PC-3 (cell line): ENCODE measurements around the gene PPP1R3E. TPM values are rescaled to one million over a fixed set of nuclear protein-coding genes. Genes with fewer than 3 reads are reported as not detected.

Experiments used
- ATAC-seq: fragments of 200-7000 bp; cut with Tn5 transposase; 2 replicates; pipeline ENCODE4 v1.9.1; 2020; ENCODE audit warnings: mild to moderate bottlenecking, moderate library complexity
- BruUV-seq: library from RNA; stranded (reverse); fragments of 400-500 nt; replicated peaks from 2 replicates; lab custom pipeline; 2021; lab: Mats Ljungman, UMichigan
- CTCF ChIA-PET: fragments of 300-600 bp; sonication (Branson Sonifier 250); formaldehyde crosslinking; loops from one replicate; lab custom pipeline; 2022; ENCODE audit warnings: antibody characterized with exemption; lab: Charles Lee
- POLR2A ChIA-PET: fragments of 300-600 bp; sonication (Branson Sonifier 250); formaldehyde crosslinking; loops from one replicate; lab custom pipeline; 2022; ENCODE audit warnings: antibody characterized with exemption; ENCODE audit not compliant: unreplicated experiment; lab: Charles Lee
- DNase-seq: peaks from one replicate; pipeline ENCODE4 v3.0.0-alpha.2; 2015
- H2AFZ ChIP-seq: fragments of 300-600 bp; sonication (generic); 2 replicates; pipeline ENCODE4 v1.6.0; 2016; ENCODE audit warnings: antibody characterized with exemption, low read length
- H3F3A ChIP-seq: fragments of 300-600 bp; sonication (generic); one replicate; pipeline ENCODE4 v1.6.0; 2017; ENCODE audit warnings: antibody characterized with exemption, low read length, control low read depth, mild to moderate bottlenecking; ENCODE audit not compliant: unreplicated experiment
- H3K27ac ChIP-seq: fragments of 300-600 bp; sonication (generic); 2 replicates; pipeline ENCODE4 v1.5.1; 2016; ENCODE audit warnings: mild to moderate bottlenecking, low read length
- H3K27me3 ChIP-seq: fragments of 300-600 bp; sonication (generic); 2 replicates; pipeline ENCODE4 v1.6.1; 2016; ENCODE audit warnings: low read length, mixed read lengths
- H3K36me3 ChIP-seq: fragments of 300-600 bp; sonication (generic); 2 replicates; pipeline ENCODE4 v1.6.1; 2016; ENCODE audit warnings: low read depth, mixed run types, low read length, mixed read lengths
- H3K4me1 ChIP-seq: fragments of 300-600 bp; sonication (generic); 2 replicates; pipeline ENCODE4 v1.5.1; 2016; ENCODE audit warnings: low read length; ENCODE audit not compliant: insufficient read depth
- H3K4me2 ChIP-seq: fragments of 300-600 bp; sonication (generic); 2 replicates; pipeline ENCODE4 v1.6.0; 2016; ENCODE audit warnings: low read length
- H3K4me3 ChIP-seq: fragments of 300-600 bp; sonication (generic); 2 replicates; pipeline ENCODE4 v1.5.1; 2016; ENCODE audit warnings: mild to moderate bottlenecking, low read length, mixed read lengths
- H3K79me2 ChIP-seq: fragments of 300-600 bp; sonication (generic); 2 replicates; pipeline ENCODE4 v1.6.1; 2017; ENCODE audit warnings: low read length, mixed read lengths
- H3K9ac ChIP-seq: fragments of 300-600 bp; sonication (generic); 2 replicates; pipeline ENCODE4 v1.6.0; 2016; ENCODE audit warnings: mild to moderate bottlenecking, low read length
- H3K9me2 ChIP-seq: fragments of 300-600 bp; sonication (generic); replicated peaks from 2 replicates; pipeline ENCODE4 v1.6.1; 2016; ENCODE audit warnings: mixed run types, low read length, mixed read lengths
- H3K9me3 ChIP-seq: fragments of 300-600 bp; sonication (generic); 2 replicates; pipeline ENCODE4 v1.6.1; 2016; ENCODE audit warnings: low read length, mixed read lengths
- H4K20me1 ChIP-seq: fragments of 300-600 bp; sonication (generic); 2 replicates; pipeline ENCODE4 v1.6.1; 2016; ENCODE audit warnings: low read length, mixed read lengths
- EZH2 ChIP-seq: fragments of 300-600 bp; sonication (generic); IDR thresholded peaks from one replicate; pipeline ENCODE4 v1.6.1; 2017; ENCODE audit warnings: antibody characterized with exemption, mild to moderate bottlenecking, low read length; ENCODE audit not compliant: unreplicated experiment
- EZH2phosphoT487 ChIP-seq: fragments of 300-600 bp; sonication (generic); IDR thresholded peaks from 2 replicates; pipeline ENCODE4 v1.6.1; 2018; ENCODE audit warnings: mild to moderate bottlenecking, antibody characterized with exemption, low read length, borderline replicate concordance
- intact Hi-C: fragments of 100-400 bp; cut with micrococcal nuclease; formaldehyde crosslinking; loops from 2 replicates; pipeline ENCODE4 v1.9.0; 2023
- total RNA-seq: library from RNA; depleted of rRNA; stranded (reverse); fragments of >200 nt; gene quantifications from 2 replicates; pipeline ENCODE4 v1.2.3, GENCODE V29; 2014
- TF ChIP-seq, protein P1 (sequence below): fragments of 300-600 bp; sonication (generic); conservative IDR thresholded peaks from 2 replicates; pipeline ENCODE4 v1.5.1; 2017; ENCODE audit warnings: antibody characterized with exemption, low read depth, mild to moderate bottlenecking, low read length

The PPP1R3E gene
- total RNA-seq, 1 experiment from 2014 or later: 3.2 TPM

DNA sequence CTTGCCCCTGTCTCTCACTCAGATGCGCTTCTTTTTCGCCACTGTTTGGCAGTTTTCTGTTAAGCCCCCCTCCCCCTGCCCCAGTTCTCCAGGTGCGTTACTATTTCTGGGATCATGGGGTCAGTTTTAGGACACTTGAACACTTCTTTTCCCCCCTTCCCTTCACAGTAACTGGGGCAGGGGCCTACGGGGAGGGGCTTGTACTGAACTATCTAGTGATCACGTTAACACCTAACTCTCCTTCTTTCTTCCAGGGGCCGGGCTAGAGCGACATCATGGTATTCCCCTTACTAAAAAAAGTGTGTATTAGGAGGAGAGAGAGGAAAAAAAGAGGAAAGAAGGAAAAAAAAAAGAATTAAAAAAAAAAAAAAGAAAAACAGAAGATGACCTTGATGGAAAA lies 22.3 kb upstream of the PPP1R3E start:
- Histone ChIP-seq H3K4me1 (peaks cover 17% of the 10 kb centered on the region), H3K79me2 (peaks cover 26% of the 10 kb centered on the region), H3K9me3 (no peaks in the 10 kb centered on the region), H2AFZ (no peak overlapping the region), H3K27me3 (no peaks in the 10 kb centered on the region), H3K36me3 (peaks cover 29% of the 10 kb centered on the region), H3K27ac (no peak overlapping the region), H3K4me3 (no peak overlapping the region), H3K9me2 (no peaks in the 10 kb centered on the region), H3K9ac (no peak overlapping the region), H3K4me2 (no peak overlapping the region), H3F3A (peaks cover 3% of the 10 kb centered on the region), H4K20me1 (peaks cover 11% of the 10 kb centered on the region; the same call in 1 of the 2 replicates)
- DNase-seq (no peak), ATAC-seq (no peak)
- POLR2A ChIA-PET: no interaction called here
- CTCF ChIA-PET: no interaction called here
- TF ChIP-seq EZH2 (no peak), EZH2phosphoT487 (no peak)
- TF ChIP-seq, protein P1, sequence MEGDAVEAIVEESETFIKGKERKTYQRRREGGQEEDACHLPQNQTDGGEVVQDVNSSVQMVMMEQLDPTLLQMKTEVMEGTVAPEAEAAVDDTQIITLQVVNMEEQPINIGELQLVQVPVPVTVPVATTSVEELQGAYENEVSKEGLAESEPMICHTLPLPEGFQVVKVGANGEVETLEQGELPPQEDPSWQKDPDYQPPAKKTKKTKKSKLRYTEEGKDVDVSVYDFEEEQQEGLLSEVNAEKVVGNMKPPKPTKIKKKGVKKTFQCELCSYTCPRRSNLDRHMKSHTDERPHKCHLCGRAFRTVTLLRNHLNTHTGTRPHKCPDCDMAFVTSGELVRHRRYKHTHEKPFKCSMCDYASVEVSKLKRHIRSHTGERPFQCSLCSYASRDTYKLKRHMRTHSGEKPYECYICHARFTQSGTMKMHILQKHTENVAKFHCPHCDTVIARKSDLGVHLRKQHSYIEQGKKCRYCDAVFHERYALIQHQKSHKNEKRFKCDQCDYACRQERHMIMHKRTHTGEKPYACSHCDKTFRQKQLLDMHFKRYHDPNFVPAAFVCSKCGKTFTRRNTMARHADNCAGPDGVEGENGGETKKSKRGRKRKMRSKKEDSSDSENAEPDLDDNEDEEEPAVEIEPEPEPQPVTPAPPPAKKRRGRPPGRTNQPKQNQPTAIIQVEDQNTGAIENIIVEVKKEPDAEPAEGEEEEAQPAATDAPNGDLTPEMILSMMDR: no peak
- intact Hi-C loops: loop anchor here (5.0 kb wide), 1 partner anchor 132 kb away; no protein-coding TSS in a partner anchor
- BruUV-seq: no TSS peak

DNA sequence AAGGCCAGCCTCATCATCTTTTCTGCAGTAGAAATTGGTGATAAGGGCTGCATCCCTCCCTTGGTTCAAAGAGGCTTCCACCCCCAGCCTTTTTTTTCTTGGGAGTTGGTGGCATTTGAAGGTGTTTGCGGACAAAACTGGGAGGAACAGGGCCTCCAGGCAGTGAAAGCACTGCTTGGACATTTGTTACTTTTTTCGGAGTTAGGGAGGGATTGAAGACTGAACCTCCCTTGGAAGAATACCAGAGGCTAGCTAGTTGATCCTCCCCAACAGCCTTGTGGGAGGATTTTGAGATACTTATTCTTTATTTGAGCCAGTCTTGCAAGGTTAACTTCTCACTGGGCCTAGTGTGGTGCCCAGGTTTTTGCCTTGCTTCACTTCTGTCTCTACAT lies 21.8 kb upstream of the PPP1R3E start:
- Histone ChIP-seq H3K9ac (no peak overlapping the region), H3K36me3 (peaks cover 33% of the 10 kb centered on the region), H3K4me1 (peaks cover 17% of the 10 kb centered on the region), H3K9me2 (no peaks in the 10 kb centered on the region), H3F3A (peaks cover 3% of the 10 kb centered on the region), H3K4me3 (no peak overlapping the region), H4K20me1 (peaks cover 11% of the 10 kb centered on the region; the same call in 1 of the 2 replicates), H3K79me2 (peaks cover 26% of the 10 kb centered on the region), H3K27ac (no peak overlapping the region), H3K27me3 (no peaks in the 10 kb centered on the region), H3K9me3 (no peaks in the 10 kb centered on the region), H2AFZ (no peak overlapping the region), H3K4me2 (no peak overlapping the region)
- no peak for DNase-seq
- no TSS peak for BruUV-seq
- TF ChIP-seq EZH2phosphoT487 (no peak), EZH2 (no peak)
- TF ChIP-seq, protein P1: no peak
- CTCF ChIA-PET: interaction anchor here (0.5 kb wide), 1 partner anchor 36 kb away, joined by 5 read pairs; no protein-coding TSS in a partner anchor
- intact Hi-C loops: no loop called here
- POLR2A ChIA-PET: no interaction called here
- no peak for ATAC-seq

DNA sequence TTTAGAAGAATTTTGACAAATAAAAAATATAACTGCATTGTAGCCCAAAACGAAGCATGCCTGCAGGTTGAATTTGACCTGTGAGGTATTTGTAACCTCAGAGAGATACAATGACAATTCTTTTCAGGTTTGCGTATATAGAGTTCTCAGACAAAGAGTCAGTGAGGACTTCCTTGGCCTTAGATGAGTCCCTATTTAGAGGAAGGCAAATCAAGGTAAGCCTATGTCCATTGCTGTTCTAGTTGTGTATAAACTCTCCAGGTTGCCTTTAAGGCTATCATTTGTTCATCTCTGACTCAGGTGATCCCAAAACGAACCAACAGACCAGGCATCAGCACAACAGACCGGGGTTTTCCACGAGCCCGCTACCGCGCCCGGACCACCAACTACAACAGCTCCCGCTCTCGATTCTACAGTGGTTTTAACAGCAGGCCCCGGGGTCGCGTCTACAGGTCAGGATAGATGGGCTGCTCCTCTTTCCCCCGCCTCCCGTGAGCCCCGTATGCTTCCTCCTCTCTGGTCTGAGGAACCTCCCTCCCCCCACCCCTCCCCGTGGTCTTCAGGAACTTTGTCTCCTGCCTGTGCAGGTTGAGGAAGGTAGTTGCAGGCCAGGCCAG lies 21.3 kb upstream of the PPP1R3E start:
- no peak for DNase-seq
- TF ChIP-seq, protein P1: no peak
- TF ChIP-seq EZH2 (no peak), EZH2phosphoT487 (no peak)
- Histone ChIP-seq H4K20me1 (peaks cover 11% of the 10 kb centered on the region; the same call in 1 of the 2 replicates), H3K9me3 (no peaks in the 10 kb centered on the region), H3K4me1 (peaks cover 17% of the 10 kb centered on the region), H3K36me3 (peaks cover 33% of the 10 kb centered on the region), H3K9ac (no peak overlapping the region), H3K9me2 (no peaks in the 10 kb centered on the region), H3K79me2 (peaks cover 26% of the 10 kb centered on the region), H3K4me3 (no peak overlapping the region), H2AFZ (no peak overlapping the region), H3F3A (peaks cover 3% of the 10 kb centered on the region), H3K4me2 (peak overlapping the region; percentile 94; the same call in 1 of the 2 replicates), H3K27me3 (no peaks in the 10 kb centered on the region), H3K27ac (no peak overlapping the region)
- ChIA-PET CTCF (interaction anchor here (0.5 kb wide), 1 partner anchor 36 kb away, joined by 5 read pairs; no protein-coding TSS in a partner anchor), POLR2A (interaction anchor here (0.7 kb wide), 1 partner anchor 1892 kb away, joined by 3 read pairs; no protein-coding TSS in a partner anchor)
- no TSS peak for BruUV-seq
- no peak for ATAC-seq
- intact Hi-C loops: no loop called here
